Right renal pelvis (tissue), 4 donors: ENCODE results near the gene FUT8. TPM values are rescaled to one million over a fixed set of nuclear protein-coding genes. Genes with fewer than 3 reads are reported as not detected.

ENCODE experiments used
- DNase-seq, 4 donors: peaks; one replicate each; pipeline ENCODE4 v3.0.0-alpha.2; 2013; ENCODE audit warnings: low read depth in 4 of 4, low spot score in 3 of 4, missing footprints in 1 of 4
- polyA plus RNA-seq, 4 donors: library from polyadenylated mRNA; unstranded; fragments of 120-200 nt; gene quantifications; one replicate each; pipeline ENCODE4 v1.2.1, GENCODE V29; 2013; ENCODE audit not compliant: insufficient read length in 4 of 4

Gene FUT8
- polyA plus RNA-seq, 4 donors: 15.9 to 22.9 (median 20.9) TPM

DNA sequence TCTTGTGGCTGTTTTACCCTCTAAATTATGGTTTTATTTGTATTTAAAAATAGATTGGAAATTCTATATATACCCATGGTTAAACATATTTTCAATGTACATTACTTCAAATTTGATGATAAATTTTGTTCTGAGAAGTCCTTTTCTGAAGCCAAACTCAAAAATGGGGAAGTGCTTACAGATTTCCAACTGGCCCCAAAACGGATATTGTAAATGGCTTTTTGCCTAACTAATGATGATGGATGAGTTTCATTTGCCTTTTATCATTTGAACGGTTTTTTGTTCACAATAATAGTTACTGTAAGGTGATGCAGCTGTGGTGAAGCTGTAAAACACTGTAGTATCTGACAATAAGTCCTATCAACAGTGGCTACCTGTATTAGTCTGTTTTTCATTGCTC is 136.9 kb downstream of the FUT8 start:
- no peak for DNase-seq

DNA sequence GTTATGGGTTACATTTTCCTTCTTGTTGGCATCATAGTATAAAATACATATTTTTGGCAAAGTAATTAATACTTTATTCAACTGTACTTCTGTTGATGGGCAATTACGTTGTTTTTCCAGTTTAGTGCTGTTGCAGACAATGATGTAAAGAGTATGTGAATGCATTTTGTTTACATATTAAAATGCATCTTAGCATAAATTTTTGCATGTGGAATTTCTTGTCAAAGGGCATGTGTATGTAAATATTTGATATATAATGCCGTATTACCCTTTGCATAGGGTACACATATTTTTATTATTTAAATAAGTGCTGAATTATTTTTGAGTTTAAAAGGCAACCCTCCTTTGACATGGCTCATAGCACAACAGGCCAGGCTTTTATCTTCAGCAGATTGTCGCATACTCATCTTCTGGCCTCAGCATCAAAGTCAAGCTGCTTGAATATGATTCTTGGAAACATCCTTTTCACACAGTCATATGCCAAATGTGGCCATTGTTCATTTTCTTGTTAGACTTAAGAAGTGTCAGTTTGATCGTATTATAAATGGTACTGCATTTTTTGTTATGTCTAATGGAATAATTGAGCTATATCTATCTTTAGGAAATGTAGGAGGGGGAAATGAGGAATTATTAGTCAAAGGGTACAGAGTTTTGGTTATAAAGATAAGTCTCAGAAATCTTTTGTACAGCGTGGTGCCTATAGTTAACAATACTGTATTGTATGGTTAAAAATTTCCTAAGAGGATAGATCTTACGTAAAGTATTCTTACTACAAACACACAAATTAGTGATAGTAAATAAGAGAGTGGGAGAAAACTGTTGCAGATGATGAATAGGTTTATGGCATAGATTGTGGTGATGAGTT is 138.5 kb downstream of the FUT8 start:
- DNase-seq: no peak

DNA sequence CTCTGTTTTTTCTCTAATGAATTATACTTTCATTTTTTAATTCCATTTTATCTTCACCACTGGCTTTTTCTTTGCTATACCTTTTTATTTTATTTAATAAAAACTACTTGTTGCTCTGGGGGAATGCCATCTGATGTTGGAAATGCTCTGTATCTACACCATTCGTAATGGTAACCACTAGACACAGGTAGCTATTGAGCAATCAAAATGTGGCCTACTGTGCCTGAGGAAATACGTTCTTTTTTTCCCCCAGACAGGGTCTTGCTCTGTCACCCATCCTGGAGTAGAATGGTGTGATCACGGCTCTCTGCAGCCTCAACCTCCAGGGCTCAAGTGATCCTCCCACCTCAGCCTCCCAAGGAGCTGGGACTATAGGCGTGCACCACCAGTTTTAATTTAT is 140.2 kb downstream of the FUT8 start:
- no peak for DNase-seq

DNA sequence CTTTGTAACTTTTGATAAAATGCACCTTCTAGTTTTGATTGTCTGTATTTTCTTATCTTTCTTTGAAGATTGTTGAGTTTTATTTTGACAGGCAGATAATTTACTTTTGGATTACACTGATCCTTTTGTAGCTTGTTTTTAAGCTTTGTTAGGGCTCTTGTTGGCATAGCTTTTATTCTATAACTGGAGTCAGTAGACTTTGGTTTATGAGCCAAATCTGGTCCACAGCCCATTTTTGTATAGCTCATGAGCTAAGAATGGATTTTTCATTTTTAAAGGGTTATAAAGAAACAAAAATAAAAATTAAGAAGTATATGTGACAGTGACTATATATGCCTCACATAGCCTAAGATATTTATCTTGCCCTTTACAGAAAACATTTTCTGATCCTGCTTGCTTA is 142.3 kb downstream of the FUT8 start:
- no peak for DNase-seq

DNA sequence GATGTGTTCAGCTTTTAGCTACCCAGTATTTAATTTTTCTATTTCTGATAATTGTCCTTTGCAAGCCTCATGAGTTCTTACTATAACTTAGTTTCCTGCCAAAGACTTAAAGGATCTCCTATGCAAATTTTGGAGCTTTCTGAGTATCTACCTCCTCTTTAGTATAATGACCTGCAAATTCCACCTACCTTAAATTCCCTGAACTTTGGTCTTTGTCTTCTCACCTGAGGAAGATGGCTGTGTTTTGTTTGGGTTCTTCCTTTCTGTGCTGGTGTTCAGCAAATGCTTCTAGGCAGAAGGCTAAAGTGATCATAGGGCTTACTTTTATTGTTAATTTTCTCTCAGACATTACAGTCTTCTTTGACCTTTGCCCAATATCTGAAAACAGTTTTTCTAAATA is 142.8 kb downstream of the FUT8 start:
- DNase-seq: no peak

DNA sequence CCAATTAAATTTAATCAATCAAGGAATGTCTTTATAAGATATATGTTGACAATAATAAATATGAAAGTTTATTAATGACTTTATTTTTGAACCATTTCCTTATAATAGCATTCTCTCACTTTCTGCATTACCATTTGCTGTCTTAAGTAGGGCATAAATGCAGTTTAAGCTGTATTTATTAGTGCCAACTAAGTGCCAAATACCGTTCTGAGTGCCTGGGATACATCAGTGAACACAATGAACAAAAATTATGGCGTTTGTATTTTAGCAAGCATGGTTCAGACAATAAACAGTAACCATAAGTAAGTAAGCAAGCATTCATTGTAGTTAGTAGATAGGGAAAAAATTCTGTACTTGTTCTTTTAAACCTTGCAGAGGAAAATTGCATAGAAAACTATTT is 145.8 kb downstream of the FUT8 start:
- no peak for DNase-seq

DNA sequence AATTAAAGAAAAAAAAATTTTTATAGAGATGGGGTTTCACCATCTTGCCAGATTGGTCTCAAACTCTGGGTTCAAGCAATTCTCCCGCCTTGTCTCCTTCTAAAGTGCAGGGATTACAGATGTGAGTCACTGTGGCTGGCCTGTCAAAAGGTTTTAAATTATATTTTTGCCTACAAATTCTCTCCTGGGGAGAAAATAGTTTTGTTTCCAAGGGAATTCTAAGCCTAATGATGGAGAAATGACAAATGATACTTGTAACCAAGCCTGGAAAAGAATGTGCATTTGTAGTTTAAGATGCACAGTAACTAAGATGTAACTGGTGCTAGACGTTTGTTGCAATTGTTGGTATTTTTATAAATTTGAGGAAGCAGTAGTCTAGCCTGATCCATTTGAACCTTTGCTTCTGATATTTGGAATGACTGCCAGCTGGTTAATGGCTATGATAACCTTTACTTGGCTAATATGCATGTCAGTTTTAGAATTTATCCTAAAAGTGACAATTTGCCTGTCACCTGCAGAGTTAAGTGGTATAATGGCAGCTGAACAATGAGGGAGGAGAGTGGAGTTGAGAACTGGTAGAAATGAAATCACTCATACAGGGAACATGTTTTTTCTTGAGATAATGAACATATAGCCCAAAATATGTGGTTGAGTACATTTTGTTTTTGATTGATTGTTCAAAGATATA is 148.0 kb downstream of the FUT8 start:
- no peak for DNase-seq

DNA sequence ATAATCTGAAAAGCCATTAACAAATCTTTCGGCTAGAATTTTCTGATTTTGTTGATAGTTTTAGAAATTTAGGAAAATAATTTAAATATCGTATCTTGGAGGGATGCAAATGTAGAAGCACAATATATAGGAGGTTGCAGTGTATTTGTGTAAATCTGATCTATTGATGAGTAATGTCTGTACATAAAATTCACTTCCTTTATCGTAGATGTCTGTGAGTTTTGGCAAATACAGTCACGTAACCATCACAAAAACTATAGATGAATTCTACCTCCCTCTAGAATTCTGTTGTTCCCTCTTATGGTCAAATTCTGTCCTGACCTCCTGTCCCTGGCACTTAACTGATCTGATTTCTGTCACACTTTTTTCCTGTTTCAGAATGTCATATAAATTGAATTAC is 151.8 kb downstream of the FUT8 start:
- no peak for DNase-seq

DNA sequence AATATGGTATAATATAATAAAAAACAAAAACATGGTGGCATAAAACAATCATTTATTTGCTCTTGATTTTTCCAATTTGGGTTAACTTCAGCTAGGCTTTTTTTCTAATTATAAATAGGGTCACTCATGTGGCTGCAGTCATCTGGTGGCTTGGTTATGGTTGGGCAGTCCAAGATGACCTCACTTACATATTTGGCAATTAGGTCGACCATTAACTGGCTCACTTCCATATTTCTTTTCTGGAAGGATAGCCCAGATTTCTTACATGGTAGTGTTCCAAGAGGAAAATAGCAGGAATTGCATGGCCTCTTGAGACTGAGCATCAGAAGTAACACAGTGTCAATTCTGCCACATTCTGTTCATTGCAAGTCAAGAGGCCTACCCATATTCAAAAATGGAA is 153.4 kb downstream of the FUT8 start:
- no peak for DNase-seq

DNA sequence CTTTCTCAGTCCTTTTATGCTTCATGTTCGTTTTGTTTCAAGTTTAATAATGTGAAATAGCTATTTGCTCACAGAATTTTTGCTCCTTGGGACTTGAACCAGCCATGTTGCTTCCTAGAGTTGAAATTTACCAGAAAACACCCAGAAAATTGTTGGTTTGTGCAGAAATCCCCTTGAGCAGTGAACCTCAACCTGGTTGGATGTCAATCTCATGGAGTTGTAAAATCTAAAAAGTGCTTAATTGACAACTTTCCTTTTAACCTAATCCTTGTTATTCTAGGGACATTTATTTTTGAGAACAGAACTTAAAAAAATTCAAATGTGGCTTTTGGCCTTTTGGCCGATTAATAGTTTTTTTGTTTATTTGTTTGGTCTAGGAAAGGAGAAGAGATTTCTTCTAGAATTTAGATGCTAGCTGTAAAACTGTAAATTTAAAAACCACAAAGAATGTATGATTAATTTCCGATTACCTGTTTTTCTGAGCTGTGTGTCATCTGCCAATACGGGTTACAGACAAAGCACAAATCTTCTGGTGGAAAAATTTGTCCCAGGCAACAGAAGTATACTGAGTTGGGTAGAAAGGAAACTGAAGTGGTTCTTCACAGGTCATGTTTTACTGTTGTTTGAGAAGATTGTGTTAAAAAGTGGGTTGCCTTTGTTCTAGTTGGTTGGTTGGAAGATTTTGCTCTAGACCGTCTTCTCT is 154.4 kb downstream of the FUT8 start:
- no peak for DNase-seq

DNA sequence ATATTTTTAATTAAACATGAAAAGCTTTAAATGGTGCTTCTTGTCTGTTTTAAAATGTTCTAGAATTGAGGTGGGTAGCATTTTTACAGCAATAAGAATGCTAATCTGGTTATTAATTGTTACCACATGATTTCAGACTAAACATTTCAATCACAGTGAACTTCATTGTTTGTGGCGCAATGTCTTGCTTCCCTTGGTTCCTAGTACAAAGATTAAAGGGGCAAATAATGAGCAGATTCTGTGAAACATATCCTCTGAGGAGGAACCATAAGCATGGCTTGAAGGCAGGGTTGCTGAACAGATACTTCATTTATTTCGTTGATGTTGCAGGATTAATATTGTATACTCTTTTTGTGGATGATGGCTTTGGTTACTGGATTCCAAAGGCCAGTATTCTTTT is 162.1 kb downstream of the FUT8 start:
- DNase-seq: no peak

DNA sequence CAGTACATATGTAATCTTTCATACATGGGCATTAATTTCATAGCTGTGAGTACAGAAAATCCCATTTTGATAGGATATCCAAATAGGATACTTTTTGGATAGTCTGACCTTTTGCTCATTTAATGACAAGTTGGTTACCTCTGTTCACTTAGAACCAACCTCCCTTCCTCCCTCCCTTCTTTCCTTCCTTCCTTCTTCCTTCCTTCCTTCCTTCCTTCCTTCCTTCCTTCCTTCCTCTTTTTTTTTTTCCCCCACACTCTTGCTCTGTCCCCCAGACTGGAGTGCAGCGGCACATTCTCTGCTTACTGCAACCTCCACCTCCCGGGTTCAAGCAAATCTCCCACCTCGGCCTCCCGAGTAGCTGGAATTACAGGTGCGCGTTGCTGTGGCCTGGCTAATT is 162.9 kb downstream of the FUT8 start:
- DNase-seq: no peak

DNA sequence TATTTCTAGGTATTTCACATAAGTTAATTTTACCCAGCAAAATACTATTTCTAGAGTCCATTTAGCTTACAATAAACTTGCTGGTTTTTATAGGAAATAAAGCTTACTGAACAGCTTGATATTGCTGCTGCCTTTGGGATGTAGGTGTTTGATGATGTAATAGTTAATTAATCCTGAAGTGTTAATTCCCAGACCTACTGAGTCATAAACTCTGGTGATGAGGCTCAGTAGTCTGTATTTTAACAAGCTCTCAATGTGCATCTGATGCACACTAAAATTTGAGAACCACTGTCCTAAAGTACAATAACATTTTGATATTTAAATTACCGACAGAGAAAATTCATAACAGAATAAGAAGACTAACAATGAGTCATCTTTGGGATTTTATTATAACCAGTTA is 168.4 kb downstream of the FUT8 start:
- DNase-seq: no peak

DNA sequence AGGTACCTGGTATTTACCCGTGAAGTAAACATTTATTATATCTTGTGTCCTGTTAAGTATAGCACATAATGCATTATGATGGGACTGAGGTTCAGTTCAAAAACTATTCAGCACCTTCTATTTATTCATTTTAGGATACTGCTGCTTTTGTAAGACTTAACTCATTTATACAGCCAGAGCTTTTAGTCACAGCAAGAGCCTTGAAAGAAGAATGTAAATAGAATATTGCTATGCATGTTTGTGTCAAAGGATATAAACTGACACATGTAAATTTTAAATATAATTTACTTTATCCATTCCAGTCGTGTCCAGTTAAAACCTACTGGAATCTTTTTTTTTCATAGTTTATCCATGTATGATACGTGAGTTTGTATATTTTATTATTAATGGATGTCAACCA is 168.8 kb downstream of the FUT8 start:
- DNase-seq: no peak

DNA sequence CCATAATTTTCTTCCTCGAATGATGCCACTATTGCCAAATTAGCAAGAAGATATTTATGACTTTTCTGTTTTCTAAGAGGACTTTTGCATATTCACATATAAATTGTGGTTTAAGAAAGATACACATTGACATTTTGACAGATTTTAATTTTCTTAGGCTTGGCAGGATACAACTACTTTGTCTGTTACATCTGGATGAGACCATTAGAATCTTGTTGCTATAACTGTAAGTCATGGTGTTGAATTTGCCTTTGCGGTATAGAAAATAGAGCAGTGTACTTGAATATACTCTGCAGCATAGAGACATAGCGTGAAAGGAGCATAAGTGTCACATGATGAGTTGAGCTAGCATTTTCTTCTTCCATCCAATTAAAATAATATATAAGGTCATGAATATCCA is 169.3 kb downstream of the FUT8 start:
- no peak for DNase-seq

DNA sequence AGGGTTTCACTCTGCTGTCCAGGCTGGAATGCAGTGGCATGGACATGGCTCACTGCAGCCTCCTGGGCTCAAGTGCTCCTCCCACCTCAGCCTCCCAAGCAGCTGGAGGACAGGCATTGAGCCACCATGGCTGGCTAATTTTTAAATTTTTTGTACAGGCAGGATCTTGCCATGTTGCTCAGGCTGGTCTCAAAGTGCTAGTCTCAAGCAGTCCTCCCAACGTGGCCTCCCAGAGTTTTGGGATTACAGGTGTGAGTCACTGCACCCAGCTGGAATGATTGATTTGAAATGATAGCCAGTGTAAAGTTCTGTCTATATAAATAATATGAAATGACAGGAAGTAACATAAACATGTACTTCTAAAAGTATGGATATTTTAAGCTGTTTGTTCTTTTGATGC is 172.7 kb downstream of the FUT8 start:
- no peak for DNase-seq

DNA sequence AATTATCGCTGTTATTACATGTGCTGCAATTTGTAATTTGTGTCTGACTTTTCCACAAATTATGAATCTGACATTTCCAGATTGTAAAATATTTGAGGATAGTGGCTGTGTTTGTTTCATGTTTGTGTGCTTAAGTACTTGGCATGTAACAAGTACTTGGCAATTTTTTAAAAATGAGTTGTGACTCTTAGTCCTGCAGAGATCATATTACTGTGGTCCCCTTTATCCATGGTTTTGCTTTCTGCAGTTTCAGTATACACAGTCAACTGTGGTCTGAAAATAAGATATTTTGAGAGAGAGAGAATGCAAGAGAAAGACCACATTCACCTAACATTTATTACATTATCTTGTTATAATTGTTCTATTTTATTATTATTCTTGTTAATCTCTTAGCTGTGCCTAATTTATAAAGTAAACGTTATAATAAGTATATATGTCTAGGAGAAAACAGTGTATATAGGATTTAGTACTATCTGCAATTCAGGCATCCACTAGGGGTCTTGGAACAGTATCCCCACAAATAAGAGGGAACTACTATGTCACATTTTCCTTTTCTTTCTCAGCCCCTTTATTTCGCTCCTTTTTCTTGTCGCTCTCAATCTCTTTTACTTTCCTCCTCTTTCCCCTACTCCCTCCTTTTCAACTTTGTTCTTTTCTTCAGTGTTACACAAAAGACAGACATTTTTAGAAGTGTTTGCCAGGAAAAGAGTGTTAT is 176.1 kb downstream of the FUT8 start:
- no peak for DNase-seq

DNA sequence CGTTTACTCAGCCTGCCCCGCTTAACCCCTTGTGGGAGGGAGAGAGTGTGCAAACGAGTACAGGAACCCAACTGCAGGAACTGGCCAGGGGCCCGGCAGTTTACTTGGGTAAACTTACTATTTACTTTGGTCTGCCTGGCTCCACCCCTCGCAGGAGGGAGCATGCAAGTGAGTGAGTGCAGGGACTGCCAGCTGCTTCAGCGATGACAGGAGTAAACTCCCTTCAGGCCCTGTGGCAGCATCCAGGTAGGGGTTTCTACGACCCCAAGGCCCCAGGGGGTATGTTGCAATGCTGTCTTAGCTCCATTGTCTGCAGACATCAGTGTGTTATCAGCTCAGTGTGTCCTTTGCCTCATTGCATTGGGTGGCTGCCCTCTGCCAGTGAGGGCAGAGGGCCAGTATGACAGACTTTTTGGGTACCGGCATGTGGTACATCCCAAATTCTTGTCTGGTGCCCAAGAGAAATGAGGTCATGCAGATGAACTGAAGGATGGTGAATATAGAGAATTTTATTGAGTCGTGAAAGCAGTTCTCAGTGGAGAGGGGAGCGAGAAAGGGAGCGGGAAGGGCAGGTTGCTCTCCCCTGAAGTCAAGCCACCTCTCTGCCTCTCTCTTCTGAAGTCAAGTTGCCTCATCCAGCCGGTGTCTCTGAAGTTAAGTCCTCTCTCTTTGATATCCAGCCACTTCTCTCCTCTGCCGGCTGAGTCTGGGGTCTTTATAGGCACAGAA is 181.8 kb downstream of the FUT8 start:
- no peak for DNase-seq

DNA sequence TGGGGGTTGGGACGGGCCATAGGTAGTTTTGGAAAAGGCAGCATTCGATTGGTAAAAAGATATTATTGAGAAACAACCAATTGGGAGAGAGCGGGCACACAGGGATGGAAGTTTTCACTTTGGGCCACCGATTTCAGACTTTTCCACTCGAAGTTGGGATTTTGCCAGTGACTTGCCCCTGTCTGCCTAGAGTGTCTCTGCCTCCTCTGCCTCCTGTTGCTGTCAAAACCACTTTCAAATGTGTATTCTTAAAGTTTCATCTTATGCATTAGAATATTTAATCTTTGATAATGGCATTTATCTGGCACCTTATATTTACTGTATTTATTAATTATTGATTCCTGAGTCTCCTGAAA is 182.3 kb downstream of the FUT8 start:
- DNase-seq: no peak

DNA sequence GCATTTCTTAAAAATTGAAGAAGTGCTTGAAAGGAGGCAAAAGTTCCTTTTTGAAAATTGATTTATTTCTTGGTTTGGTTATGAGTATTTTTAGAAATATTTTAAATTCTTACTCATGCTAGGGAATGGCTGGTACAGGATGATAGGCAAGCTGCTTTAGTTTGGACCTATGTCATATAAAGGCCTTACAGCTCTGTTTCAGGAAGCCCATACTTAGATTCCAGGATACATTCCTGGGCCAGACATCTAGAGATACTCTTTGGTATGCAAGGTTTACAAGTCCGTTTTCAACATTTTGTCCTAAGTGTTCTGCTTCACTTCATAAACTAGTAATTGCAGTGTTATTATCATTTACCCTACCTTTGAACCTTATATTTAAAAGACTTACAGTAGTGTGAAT is 186.8 kb downstream of the FUT8 start:
- DNase-seq: no peak
